Measurements from ENCODE around the gene ZFP1. TPM values are rescaled to one million over a fixed set of nuclear protein-coding genes. Genes with fewer than 3 reads are reported as not detected.
"Not testable (repeated sequence)": the region's sequence is repeated elsewhere in the genome, so short reads cannot be mapped to it uniquely, and the experiment has no call there.

ZFP1 gene
- polyA plus RNA-seq, 6 donors from 2014 or later: 6.5 to 19.3 (median 10.0) TPM

GRCh38 chr16:75192606-75193264 lies 44.4 kb downstream of the ZFP1 start:
- Mint-ChIP-seq H3K9me3 (peaks cover 0 to 6% (median 0%) of the 10 kb centered on the region in 7 donors), H3K27ac (no peak overlapping the region), H3K4me3 (no peak overlapping the region), H3K36me3 (no peaks in the 10 kb centered on the region), H3K4me1 (no peaks in the 10 kb centered on the region), H3K27me3 (peaks cover 35 to 70% (median 47%) of the 10 kb centered on the region in 3 donors)
- ATAC-seq (ENCODE audit: low read depth in 2 of 2): no peak
- no peak for DNase-seq

- ATAC-seq (ENCODE audit: low read depth in 2 of 2): no peak
These were observed 44.9 kb downstream of the ZFP1 start for GRCh38 chr16:75193265-75193650.

GRCh38 chr16:75193730-75194444 lies 45.6 kb downstream of the ZFP1 start:
- H3K27ac Mint-ChIP-seq: peak overlapping the region in 2 of 6 donors; percentile 32 to 61
- H3K27me3 Mint-ChIP-seq: peaks cover 41 to 71% (median 49%) of the 10 kb centered on the region in 3 donors
- ATAC-seq (ENCODE audit: low read depth in 2 of 2) (no peak), DNase-seq (no peak)
- no peak overlapping the region for H3K4me3 Mint-ChIP-seq
- peaks cover 0 to 6% (median 0%) of the 10 kb centered on the region in 7 donors for H3K9me3 Mint-ChIP-seq
- no peaks in the 10 kb centered on the region for H3K4me1 Mint-ChIP-seq
- no peaks in the 10 kb centered on the region for H3K36me3 Mint-ChIP-seq

More at GRCh38 chr16:75193265-75193650, 44.9 kb downstream of the ZFP1 start:
- Mint-ChIP-seq H3K4me1 (no peaks in the 10 kb centered on the region), H3K27ac (peak overlapping the region in 2 of 6 donors; percentile 32 to 61), H3K27me3 (peaks cover 40 to 73% (median 52%) of the 10 kb centered on the region in 3 donors), H3K9me3 (peaks cover 0 to 6% (median 0%) of the 10 kb centered on the region in 7 donors), H3K4me3 (no peak overlapping the region), H3K36me3 (no peaks in the 10 kb centered on the region)
- DNase-seq: no peak

GRCh38 chr16:75195811-75196790 lies 47.8 kb downstream of the ZFP1 start:
- peaks cover 5 to 16% (median 12%) of the 10 kb centered on the region in 3 donors for H3K4me1 Mint-ChIP-seq
- no peak overlapping the region for H3K4me3 Mint-ChIP-seq
- ATAC-seq (ENCODE audit: low read depth in 2 of 2) (no peak), DNase-seq (no peak)
- H3K27me3 Mint-ChIP-seq: peaks cover 41 to 73% (median 48%) of the 10 kb centered on the region in 3 donors
- peaks cover 0 to 1% (median 0%) of the 10 kb centered on the region in 7 donors for H3K9me3 Mint-ChIP-seq
- no peaks in the 10 kb centered on the region for H3K36me3 Mint-ChIP-seq
- H3K27ac Mint-ChIP-seq: no peak overlapping the region

DNA sequence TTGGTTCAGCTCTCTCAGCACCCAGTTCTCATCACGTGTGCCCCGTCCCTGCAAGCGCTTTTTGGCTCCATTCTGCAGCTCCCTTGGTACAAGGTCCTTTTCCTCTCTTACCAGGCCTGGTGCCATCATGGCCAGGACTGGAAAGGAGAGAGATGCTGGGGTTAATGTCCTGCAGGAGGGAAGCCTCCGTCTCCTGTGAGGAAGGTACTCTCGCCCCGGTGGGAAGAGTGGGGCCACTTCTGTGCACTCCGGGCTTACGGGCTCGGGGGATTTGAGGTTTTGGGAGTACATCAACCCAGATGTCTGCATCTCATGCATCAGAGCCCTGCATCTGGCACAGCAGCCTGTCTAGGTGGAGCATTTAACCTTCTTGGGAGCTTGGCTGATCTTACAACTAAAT lies 48.5 kb downstream of the ZFP1 start:
- no peak overlapping the region for H3K4me3 Mint-ChIP-seq
- DNase-seq (no peak), ATAC-seq (ENCODE audit: low read depth in 2 of 2) (no peak)
- no peak overlapping the region for H3K27ac Mint-ChIP-seq
- H3K4me1 Mint-ChIP-seq: peaks cover 9 to 23% (median 17%) of the 10 kb centered on the region in 3 donors
- H3K36me3 Mint-ChIP-seq: no peaks in the 10 kb centered on the region
- peaks cover 42 to 70% (median 54%) of the 10 kb centered on the region in 3 donors for H3K27me3 Mint-ChIP-seq
- H3K9me3 Mint-ChIP-seq: peaks cover 0 to 1% (median 0%) of the 10 kb centered on the region in 7 donors

DNA sequence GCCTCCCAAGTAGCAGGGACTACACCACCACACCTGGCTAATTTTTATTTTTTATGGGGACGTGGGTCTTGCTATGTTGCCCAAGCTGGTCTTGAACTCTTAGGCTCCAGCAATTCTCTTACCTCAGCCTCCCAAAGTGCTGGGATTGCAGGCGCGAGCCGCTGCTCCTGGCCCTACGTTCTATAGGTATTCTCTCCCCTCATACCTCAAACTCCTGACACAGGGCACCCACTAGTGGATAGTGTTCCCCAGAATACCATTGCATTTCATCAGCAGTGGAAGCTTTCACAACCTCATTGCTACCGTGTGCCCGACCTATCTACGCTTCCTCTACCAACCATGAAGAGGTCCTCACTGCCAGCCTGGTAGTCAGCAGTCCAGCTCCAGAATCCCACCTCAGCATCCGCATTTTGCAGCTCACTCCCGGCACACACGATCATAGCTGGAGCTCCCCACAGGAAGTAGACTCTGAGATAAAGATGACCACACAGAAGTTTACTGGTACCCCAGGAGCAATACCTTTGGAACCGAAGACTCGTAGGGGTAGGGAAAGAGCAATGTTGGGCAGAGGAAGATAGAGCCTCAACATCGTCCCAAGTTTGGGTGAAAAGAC lies 49.3 kb downstream of the ZFP1 start:
- Mint-ChIP-seq H3K27ac (no peak overlapping the region), H3K4me3 (no peak overlapping the region)

DNA sequence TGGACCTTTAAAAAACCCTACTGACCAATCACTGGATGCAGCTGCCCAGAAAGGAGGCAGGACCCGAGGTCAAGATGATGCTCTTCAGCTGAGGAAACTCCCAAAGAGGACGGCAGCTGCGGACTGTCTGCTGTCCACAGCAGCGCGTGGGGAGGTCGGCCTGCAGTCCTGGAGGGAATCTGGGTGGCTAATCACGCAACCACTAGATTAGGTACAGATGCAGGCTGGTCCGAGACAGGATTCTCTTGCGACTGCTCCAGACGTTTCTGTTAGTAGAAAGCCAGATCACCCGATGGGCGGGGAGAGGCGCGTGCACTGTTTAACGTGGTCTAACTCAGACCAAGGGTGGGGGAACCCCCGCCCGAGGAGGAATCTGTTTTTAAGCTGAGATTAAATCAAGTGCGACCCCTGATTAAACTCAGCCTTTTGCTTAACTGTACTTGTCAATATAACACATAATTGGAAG lies 49.8 kb downstream of the ZFP1 start:
- H3K36me3 Mint-ChIP-seq: no peaks in the 10 kb centered on the region
- peaks cover 9 to 27% (median 17%) of the 10 kb centered on the region in 3 donors for H3K4me1 Mint-ChIP-seq
- DNase-seq (no peak), ATAC-seq (ENCODE audit: low read depth in 2 of 2) (no peak)
- H3K27ac Mint-ChIP-seq: peak overlapping the region in 1 of 6 donors; percentile 13
- H3K4me3 Mint-ChIP-seq: no peak overlapping the region
- peaks cover 0 to 1% (median 0%) of the 10 kb centered on the region in 7 donors for H3K9me3 Mint-ChIP-seq
- peaks cover 39 to 68% (median 54%) of the 10 kb centered on the region in 3 donors for H3K27me3 Mint-ChIP-seq

More for the DNA sequence above, 49.3 kb downstream of the ZFP1 start:
- no peak for DNase-seq
- H3K36me3 Mint-ChIP-seq: no peaks in the 10 kb centered on the region
- peaks cover 9 to 27% (median 17%) of the 10 kb centered on the region in 3 donors for H3K4me1 Mint-ChIP-seq
- ATAC-seq (ENCODE audit: low read depth in 2 of 2): no peak
- peaks cover 0 to 1% (median 0%) of the 10 kb centered on the region in 7 donors for H3K9me3 Mint-ChIP-seq
- H3K27me3 Mint-ChIP-seq: peaks cover 44 to 68% (median 54%) of the 10 kb centered on the region in 3 donors

DNA sequence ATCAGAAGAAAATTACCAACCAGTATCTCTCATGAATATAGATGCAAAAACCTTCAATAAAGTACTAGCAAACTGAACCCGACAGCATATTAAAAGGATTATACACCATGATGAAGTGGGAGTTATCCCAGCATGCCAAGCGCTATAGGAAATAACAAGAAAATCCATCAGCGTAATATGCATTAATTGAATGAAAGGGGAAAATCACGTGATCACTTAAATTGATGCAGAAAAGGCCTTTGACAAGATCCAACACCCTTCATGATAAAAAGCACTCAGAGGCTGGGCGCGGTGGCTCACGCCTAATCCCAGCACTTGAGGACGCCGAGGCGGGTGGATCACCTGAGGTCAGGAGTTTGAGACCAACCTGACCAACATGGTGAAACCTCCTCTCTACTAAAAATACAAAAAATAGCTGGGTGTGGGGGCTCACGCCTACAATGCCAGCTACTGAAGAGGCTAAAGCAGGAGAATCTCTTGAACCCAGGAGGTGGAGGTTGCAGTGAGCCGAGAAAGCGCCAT lies 53.8 kb downstream of the ZFP1 start:
- H3K27me3 Mint-ChIP-seq: peaks cover 30 to 54% (median 38%) of the 10 kb centered on the region in 3 donors

GRCh38 chr16:75203096-75203495 lies 54.8 kb downstream of the ZFP1 start:
- no peak overlapping the region for H3K27ac Mint-ChIP-seq
- no peak for ATAC-seq (ENCODE audit: low read depth in 2 of 2)
- H3K4me1 Mint-ChIP-seq: peaks cover 9 to 30% (median 17%) of the 10 kb centered on the region in 3 donors
- no peak for DNase-seq
- H3K4me3 Mint-ChIP-seq: no peak overlapping the region
- no peaks in the 10 kb centered on the region for H3K9me3 Mint-ChIP-seq
- peaks cover 24 to 53% (median 28%) of the 10 kb centered on the region in 3 donors for H3K27me3 Mint-ChIP-seq
- H3K36me3 Mint-ChIP-seq: no peaks in the 10 kb centered on the region

More for the DNA sequence above, 53.8 kb downstream of the ZFP1 start:
- H3K4me1 Mint-ChIP-seq: peaks cover 9 to 30% (median 17%) of the 10 kb centered on the region in 3 donors
- no peak overlapping the region for H3K27ac Mint-ChIP-seq
- peak overlapping the region in 1 of 8 donors; percentile 35 for H3K4me3 Mint-ChIP-seq
- H3K36me3 Mint-ChIP-seq: no peaks in the 10 kb centered on the region
- peaks cover 0 to 1% (median 0%) of the 10 kb centered on the region in 7 donors for H3K9me3 Mint-ChIP-seq
- DNase-seq: no peak
- no peak for ATAC-seq (ENCODE audit: low read depth in 2 of 2)

DNA sequence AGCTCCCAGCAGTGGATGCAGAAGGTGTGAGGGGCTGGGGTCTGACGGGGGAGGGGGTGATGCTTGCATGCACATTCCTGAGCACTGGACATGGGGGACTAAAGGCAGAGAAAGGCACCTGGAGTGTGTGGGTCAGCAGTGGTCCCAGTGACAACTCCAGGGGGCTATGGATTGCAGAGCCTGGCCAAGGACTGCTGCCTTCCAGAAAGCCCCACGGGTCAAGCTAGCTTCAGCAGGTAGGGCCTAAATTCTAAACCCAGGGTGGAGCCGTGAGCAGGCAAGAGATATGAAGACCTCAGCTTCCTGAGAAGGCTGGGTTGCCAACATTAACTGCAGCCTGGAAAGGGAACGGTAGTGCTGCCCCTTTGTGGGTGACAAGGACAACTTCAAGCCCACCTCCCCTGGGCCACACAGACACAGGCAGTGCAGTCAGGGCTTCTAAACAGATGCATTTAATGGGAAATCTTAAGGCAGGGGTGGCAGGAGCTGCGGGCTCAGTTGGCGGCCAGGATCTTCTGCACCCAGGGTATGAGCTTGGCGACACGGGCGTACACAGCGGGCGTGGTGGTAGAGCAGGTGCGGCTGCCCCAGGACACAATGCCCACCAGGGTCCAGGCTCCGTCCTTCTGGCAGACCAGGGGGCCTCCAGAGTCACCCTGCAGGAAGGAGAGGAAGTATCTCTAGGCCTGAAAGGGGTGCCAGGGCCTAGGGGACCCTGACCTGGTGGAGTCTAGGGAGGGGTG lies 55.5 kb downstream of the ZFP1 start:
- Mint-ChIP-seq H3K27me3 (peaks cover 19 to 54% (median 31%) of the 10 kb centered on the region in 3 donors), H3K36me3 (no peaks in the 10 kb centered on the region), H3K4me1 (peaks cover 9 to 30% (median 17%) of the 10 kb centered on the region in 3 donors), H3K9me3 (no peaks in the 10 kb centered on the region), H3K27ac (no peak overlapping the region), H3K4me3 (peak overlapping the region in 1 of 8 donors; percentile 33)
- DNase-seq (no peak), ATAC-seq (ENCODE audit: low read depth in 2 of 2) (no peak)

DNA sequence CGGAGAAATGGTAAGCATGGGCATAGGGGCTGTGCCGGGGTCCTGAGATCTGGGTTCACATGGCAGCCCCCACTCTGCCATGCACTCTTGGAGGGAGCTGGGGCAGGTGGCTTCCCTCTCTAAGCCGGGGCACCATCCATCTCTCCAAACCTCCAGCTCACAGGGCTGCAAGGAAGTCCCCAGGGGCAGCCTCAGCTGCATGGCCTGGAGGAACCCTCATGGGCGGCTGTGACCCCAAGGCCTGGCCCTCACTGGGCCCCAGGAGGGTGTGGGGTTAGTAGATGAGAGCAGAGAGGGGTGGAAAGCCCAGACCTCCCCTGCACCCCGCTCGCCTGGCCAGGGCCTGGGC lies 56.1 kb downstream of the ZFP1 start:
- Mint-ChIP-seq H3K36me3 (no peaks in the 10 kb centered on the region), H3K27ac (no peak overlapping the region), H3K27me3 (peaks cover 16 to 60% (median 35%) of the 10 kb centered on the region in 3 donors), H3K4me3 (no peak overlapping the region), H3K4me1 (peaks cover 9 to 29% (median 17%) of the 10 kb centered on the region in 3 donors), H3K9me3 (no peaks in the 10 kb centered on the region)
- ATAC-seq (ENCODE audit: low read depth in 2 of 2) (no peak), DNase-seq (no peak)

- ATAC-seq (ENCODE audit: low read depth in 2 of 2); H3K36me3 Mint-ChIP-seq; DNase-seq; H3K9me3 Mint-ChIP-seq; H3K4me3 Mint-ChIP-seq; H3K27ac Mint-ChIP-seq: not testable (repeated sequence)
- Mint-ChIP-seq H3K27me3 (peaks cover 17 to 60% (median 37%) of the 10 kb centered on the region in 3 donors), H3K4me1 (peaks cover 9 to 26% (median 12%) of the 10 kb centered on the region in 3 donors)
These were observed 56.6 kb downstream of the ZFP1 start for GRCh38 chr16:75204905-75205304.
